ENCODE results near the gene RBM26.
"Not testable (repeated sequence)": the region's sequence is repeated elsewhere in the genome, so short reads cannot be mapped to it uniquely, and the experiment has no call there.

The RBM26 gene

GRCh38 chr13:79386125-79386826 lies 19.8 kb downstream of the RBM26 start:
- DNase-seq = no peak

- no peak for DNase-seq
These were observed 20.4 kb downstream of the RBM26 start for GRCh38 chr13:79385694-79386093.

- DNase-seq = no peak
These were observed 21.9 kb downstream of the RBM26 start for GRCh38 chr13:79384022-79384610.

- DNase-seq = no peak
These were observed 23.3 kb downstream of the RBM26 start for GRCh38 chr13:79382545-79383275.

GRCh38 chr13:79380997-79381396 lies 25.1 kb downstream of the RBM26 start:
- no peak for DNase-seq

GRCh38 chr13:79379274-79379673 lies 26.8 kb downstream of the RBM26 start:
- no peak for DNase-seq

- DNase-seq = no peak
These were observed 29.2 kb downstream of the RBM26 start for GRCh38 chr13:79376843-79377242.

GRCh38 chr13:79374578-79374977 lies 31.5 kb downstream of the RBM26 start:
- DNase-seq = no peak

- DNase-seq = no peak
These were observed 32.1 kb downstream of the RBM26 start for GRCh38 chr13:79373916-79374315.

- no peak for DNase-seq
These were observed 36.8 kb downstream of the RBM26 start for GRCh38 chr13:79369226-79369625.

GRCh38 chr13:79365981-79366380 lies 40.1 kb downstream of the RBM26 start:
- DNase-seq = no peak

GRCh38 chr13:79361299-79361698 lies 44.8 kb downstream of the RBM26 start:
- DNase-seq = no peak

- DNase-seq = no peak
These were observed 46.0 kb downstream of the RBM26 start for GRCh38 chr13:79360095-79360494.

- no peak for DNase-seq
These were observed 47.0 kb downstream of the RBM26 start for GRCh38 chr13:79359064-79359463.

- no peak for DNase-seq
These were observed 51.8 kb downstream of the RBM26 start for GRCh38 chr13:79354285-79354684.

GRCh38 chr13:79353693-79354092 lies 52.4 kb downstream of the RBM26 start:
- no peak for DNase-seq

GRCh38 chr13:79352107-79352506 lies 53.9 kb downstream of the RBM26 start:
- DNase-seq = no peak

- not testable (repeated sequence) for DNase-seq
These were observed 56.4 kb downstream of the RBM26 start for GRCh38 chr13:79349608-79350007.

- no peak for DNase-seq
These were observed 57.0 kb downstream of the RBM26 start for GRCh38 chr13:79349011-79349410.

- no peak for DNase-seq
These were observed 59.6 kb downstream of the RBM26 start for GRCh38 chr13:79346300-79346914.

- no peak for DNase-seq
These were observed 64.9 kb downstream of the RBM26 start for GRCh38 chr13:79341202-79341601.

GRCh38 chr13:79340490-79340889 lies 65.6 kb downstream of the RBM26 start:
- no peak for DNase-seq

- DNase-seq = no peak
These were observed 67.7 kb downstream of the RBM26 start for GRCh38 chr13:79338343-79338742.

- DNase-seq = no peak
These were observed 69.1 kb downstream of the RBM26 start for GRCh38 chr13:79336966-79337365.

Measured in NCI-H2107 (cell line).